ENCODE data around the gene ABTB2. TPM values are rescaled to one million over a fixed set of nuclear protein-coding genes. Genes with fewer than 3 reads are reported as not detected.

Gene ABTB2
- total RNA-seq, 1 experiment from 2014 or later, result 3.6 TPM

GRCh38 chr11:34252651-34253050, 105.2 kb downstream of the ABTB2 start:
- no TSS peak for BruUV-seq (replicated peaks)
- intact Hi-C loops (cut with micrococcal nuclease; ENCODE audit: unreplicated experiment), result no loop called here
- DNase-seq, result no peak
- H3K4me1 Mint-ChIP-seq (ENCODE audit: low read depth, unreplicated experiment), result no peaks in the 10 kb centered on the region
- H3K36me3 Mint-ChIP-seq (ENCODE audit: insufficient read depth, unreplicated experiment), result peaks cover 7% of the 10 kb centered on the region
- Histone ChIP-seq H3K4me3 (ENCODE audit: low read depth, low read length) (no peak overlapping the region), H3K27me3 (replicated peaks; ENCODE audit: control insufficient read depth, insufficient read depth, low read length) (no peaks in the 10 kb centered on the region), H3K36me3 (ENCODE audit: control insufficient read depth, insufficient read depth, low read length) (no peaks in the 10 kb centered on the region), H3K9me3 (no peaks in the 10 kb centered on the region), H3K4me1 (peaks cover 13% of the 10 kb centered on the region)
- no peaks in the 10 kb centered on the region for H3K27me3 Mint-ChIP-seq (ENCODE audit: insufficient read depth, unreplicated experiment)
- CTCF ChIA-PET, result no interaction called here
- no peak for TF ChIP-seq CTCF (IDR thresholded peaks at IDR 0.05; ENCODE audit: insufficient read depth in 1 of 2, low read depth in 1 of 2, low read length in 1 of 2, severe bottlenecking in 1 of 2, unreplicated experiment in 1 of 2)
- POLR2A ChIA-PET, result no interaction called here
- H3K9me3 Mint-ChIP-seq (ENCODE audit: unreplicated experiment), result no peaks in the 10 kb centered on the region
- H3K4me3 Mint-ChIP-seq (ENCODE audit: unreplicated experiment), result no peak overlapping the region
- H3K27ac Mint-ChIP-seq (ENCODE audit: unreplicated experiment), result no peak overlapping the region

GRCh38 chr11:34252015-34252414, 105.8 kb downstream of the ABTB2 start:
- DNase-seq, result no peak
- Mint-ChIP-seq H3K9me3 (ENCODE audit: unreplicated experiment) (no peaks in the 10 kb centered on the region), H3K4me3 (ENCODE audit: unreplicated experiment) (no peak overlapping the region), H3K4me1 (ENCODE audit: low read depth, unreplicated experiment) (no peaks in the 10 kb centered on the region), H3K36me3 (ENCODE audit: insufficient read depth, unreplicated experiment) (peaks cover 7% of the 10 kb centered on the region), H3K27ac (ENCODE audit: unreplicated experiment) (no peak overlapping the region), H3K27me3 (ENCODE audit: insufficient read depth, unreplicated experiment) (no peaks in the 10 kb centered on the region)
- ChIA-PET POLR2A (no interaction called here), CTCF (no interaction called here)
- no peak for TF ChIP-seq CTCF (IDR thresholded peaks at IDR 0.05; ENCODE audit: insufficient read depth in 1 of 2, low read depth in 1 of 2, low read length in 1 of 2, severe bottlenecking in 1 of 2, unreplicated experiment in 1 of 2)
- Histone ChIP-seq H3K27me3 (replicated peaks; ENCODE audit: control insufficient read depth, insufficient read depth, low read length) (no peaks in the 10 kb centered on the region), H3K4me3 (ENCODE audit: low read depth, low read length) (no peak overlapping the region), H3K9me3 (no peaks in the 10 kb centered on the region), H3K36me3 (ENCODE audit: control insufficient read depth, insufficient read depth, low read length) (no peaks in the 10 kb centered on the region), H3K4me1 (peaks cover 13% of the 10 kb centered on the region)
- no TSS peak for BruUV-seq (replicated peaks)
- intact Hi-C loops (cut with micrococcal nuclease; ENCODE audit: unreplicated experiment), result no loop called here

- Histone ChIP-seq H3K36me3 (ENCODE audit: control insufficient read depth, insufficient read depth, low read length) (no peaks in the 10 kb centered on the region), H3K4me3 (ENCODE audit: low read depth, low read length) (no peak overlapping the region), H3K9me3 (no peaks in the 10 kb centered on the region), H3K27me3 (replicated peaks; ENCODE audit: control insufficient read depth, insufficient read depth, low read length) (no peaks in the 10 kb centered on the region), H3K4me1 (peaks cover 13% of the 10 kb centered on the region)
- no TSS peak for BruUV-seq (replicated peaks)
- Mint-ChIP-seq H3K9me3 (ENCODE audit: unreplicated experiment) (no peaks in the 10 kb centered on the region), H3K27me3 (ENCODE audit: insufficient read depth, unreplicated experiment) (no peaks in the 10 kb centered on the region), H3K4me1 (ENCODE audit: low read depth, unreplicated experiment) (no peaks in the 10 kb centered on the region), H3K27ac (ENCODE audit: unreplicated experiment) (no peak overlapping the region), H3K4me3 (ENCODE audit: unreplicated experiment) (no peak overlapping the region), H3K36me3 (ENCODE audit: insufficient read depth, unreplicated experiment) (peaks cover 7% of the 10 kb centered on the region)
- POLR2A ChIA-PET, result no interaction called here
- no peak for TF ChIP-seq CTCF (IDR thresholded peaks at IDR 0.05; ENCODE audit: insufficient read depth in 1 of 2, low read depth in 1 of 2, low read length in 1 of 2, severe bottlenecking in 1 of 2, unreplicated experiment in 1 of 2)
- intact Hi-C loops (cut with micrococcal nuclease; ENCODE audit: unreplicated experiment), result no loop called here
- CTCF ChIA-PET, result no interaction called here
- DNase-seq, result no peak
These were observed 106.2 kb downstream of the ABTB2 start for GRCh38 chr11:34251589-34251980.

All from Caco-2 (cell line).